Smooth muscle cell (in vitro differentiated cells): ENCODE results near the gene BRD1. TPM values are rescaled to one million over a fixed set of nuclear protein-coding genes. Genes with fewer than 3 reads are reported as not detected.

Experiments used
- DNase-seq: peaks from one replicate; lab custom pipeline; 2025; ENCODE audit not compliant: unreplicated experiment; lab: John Stamatoyannopoulos, UW
- H2AFZ ChIP-seq: fragments of 200-600 bp; sonication (generic); 2 replicates; pipeline ENCODE4 v1.6.0; 2016; ENCODE audit warnings: antibody characterized with exemption, low read depth, mild to moderate bottlenecking
- H3F3A ChIP-seq: fragments of 200-600 bp; sonication (generic); 2 replicates; pipeline ENCODE4 v1.6.0; 2017; ENCODE audit warnings: antibody characterized with exemption, low read depth
- H3K27ac ChIP-seq: fragments of 200-600 bp; sonication (generic); 2 replicates; pipeline ENCODE4 v1.5.1; 2016; ENCODE audit warnings: low read depth, mild to moderate bottlenecking
- H3K27me3 ChIP-seq: fragments of 200-600 bp; sonication (generic); 2 replicates; pipeline ENCODE4 v1.6.1; 2016; ENCODE audit warnings: low read depth, mild to moderate bottlenecking
- H3K36me3 ChIP-seq: fragments of 200-600 bp; sonication (generic); 2 replicates; pipeline ENCODE4 v1.5.1; 2016; ENCODE audit warnings: low read depth
- H3K4me1 ChIP-seq: fragments of 200-600 bp; sonication (generic); 2 replicates; pipeline ENCODE4 v1.5.1; 2016; ENCODE audit warnings: low read depth
- H3K4me2 ChIP-seq: fragments of 200-600 bp; sonication (generic); 2 replicates; pipeline ENCODE4 v1.6.0; 2016; ENCODE audit warnings: mild to moderate bottlenecking
- H3K4me3 ChIP-seq: fragments of 200-600 bp; sonication (generic); 2 replicates; pipeline ENCODE4 v1.5.1; 2016; ENCODE audit warnings: mild to moderate bottlenecking
- H3K79me2 ChIP-seq: fragments of 200-600 bp; sonication (generic); 2 replicates; pipeline ENCODE4 v1.6.0; 2016; ENCODE audit warnings: low read depth, mild to moderate bottlenecking
- H3K9ac ChIP-seq: fragments of 200-600 bp; sonication (generic); 2 replicates; pipeline ENCODE4 v1.6.0; 2016; ENCODE audit warnings: low read depth
- H3K9me3 ChIP-seq: fragments of 200-600 bp; sonication (generic); replicated peaks from 2 replicates; pipeline ENCODE4 v1.5.1; 2016; ENCODE audit warnings: low read depth
- H4K20me1 ChIP-seq: fragments of 200-600 bp; sonication (generic); 2 replicates; pipeline ENCODE4 v1.6.0; 2016; ENCODE audit warnings: low read depth
- CTCF ChIP-seq: fragments of 200-600 bp; sonication (generic); IDR thresholded peaks from 2 replicates; pipeline ENCODE4 v1.5.1; 2017; ENCODE audit warnings: borderline replicate concordance, mild to moderate bottlenecking, antibody characterized with exemption; ENCODE audit not compliant: insufficient read depth, poor library complexity, severe bottlenecking
- WGBS: methylation state at CpG from one replicate; pipeline ENCODE4 v1.1.7; 2016; ENCODE audit warnings: low lambda C conversion rate; 5-methylcytosine and 5-hydroxymethylcytosine counted together
- polyA plus RNA-seq: library from polyadenylated mRNA; unstranded; fragments of >200 nt; fragmentation: Nextera tagmentation; extraction: Ambion mirVana; gene quantifications from 2 replicates; pipeline ENCODE4 v1.2.1, GENCODE V29; 2016
- total RNA-seq: library from RNA; depleted of rRNA; stranded (reverse); fragments of >200 nt; gene quantifications from 2 replicates; pipeline ENCODE4 v1.2.3, GENCODE V29; 2014

The BRD1 gene
- total and polyA plus RNA-seq, 2 experiments from 2014 or later = 15.0 to 20.5 TPM

- H3K4me1 ChIP-seq = peaks cover 3% of the 10 kb centered on the region
- DNase-seq = no peak
- H3K9me3 ChIP-seq = no peaks in the 10 kb centered on the region
- TF ChIP-seq CTCF = no peak
- peaks cover 61% of the 10 kb centered on the region for H3K79me2 ChIP-seq
- 90% methylated on average over 34 of the region's 34 CpGs for WGBS
- H2AFZ ChIP-seq = no peak overlapping the region
- no peaks in the 10 kb centered on the region for H3F3A ChIP-seq
- H3K36me3 ChIP-seq = no peaks in the 10 kb centered on the region
- no peaks in the 10 kb centered on the region for H3K27me3 ChIP-seq
- no peak overlapping the region for H3K4me2 ChIP-seq
- H3K9ac ChIP-seq = no peak overlapping the region
- H4K20me1 ChIP-seq = peaks cover 95% of the 10 kb centered on the region
- H3K4me3 ChIP-seq = no peak overlapping the region
- no peak overlapping the region for H3K27ac ChIP-seq
These were observed 47.6 kb downstream of the BRD1 start for GRCh38 chr22:49779853-49780697.

GRCh38 chr22:49779211-49779610 is 48.5 kb downstream of the BRD1 start:
- H3F3A ChIP-seq = no peaks in the 10 kb centered on the region
- no peak overlapping the region for H3K9ac ChIP-seq
- no peak overlapping the region for H2AFZ ChIP-seq
- H3K4me2 ChIP-seq = no peak overlapping the region
- H3K36me3 ChIP-seq = no peaks in the 10 kb centered on the region
- H3K27me3 ChIP-seq = no peaks in the 10 kb centered on the region
- no peaks in the 10 kb centered on the region for H3K9me3 ChIP-seq
- WGBS = 96% methylated on average over 13 of the region's 13 CpGs
- peaks cover 95% of the 10 kb centered on the region for H4K20me1 ChIP-seq
- H3K27ac ChIP-seq = no peak overlapping the region
- peaks cover 3% of the 10 kb centered on the region for H3K4me1 ChIP-seq
- TF ChIP-seq CTCF = no peak
- H3K4me3 ChIP-seq = no peak overlapping the region
- DNase-seq = no peak
- peaks cover 52% of the 10 kb centered on the region for H3K79me2 ChIP-seq

GRCh38 chr22:49777569-49778249 is 50.0 kb downstream of the BRD1 start:
- Histone ChIP-seq H4K20me1 (peaks cover 95% of the 10 kb centered on the region), H3K4me2 (no peak overlapping the region), H3K9ac (no peak overlapping the region), H3K4me3 (no peak overlapping the region), H3K4me1 (peaks cover 3% of the 10 kb centered on the region), H3K79me2 (peaks cover 39% of the 10 kb centered on the region), H3K9me3 (no peaks in the 10 kb centered on the region), H3K36me3 (peaks cover under 1% of the 10 kb centered on the region), H3K27me3 (no peaks in the 10 kb centered on the region), H2AFZ (no peak overlapping the region), H3F3A (peaks cover 4% of the 10 kb centered on the region), H3K27ac (no peak overlapping the region)
- no peak for TF ChIP-seq CTCF
- 97% methylated on average over 39 of the region's 40 CpGs for WGBS
- no peak for DNase-seq
